Measurements from ENCODE around the gene PRR5L.

DNA sequence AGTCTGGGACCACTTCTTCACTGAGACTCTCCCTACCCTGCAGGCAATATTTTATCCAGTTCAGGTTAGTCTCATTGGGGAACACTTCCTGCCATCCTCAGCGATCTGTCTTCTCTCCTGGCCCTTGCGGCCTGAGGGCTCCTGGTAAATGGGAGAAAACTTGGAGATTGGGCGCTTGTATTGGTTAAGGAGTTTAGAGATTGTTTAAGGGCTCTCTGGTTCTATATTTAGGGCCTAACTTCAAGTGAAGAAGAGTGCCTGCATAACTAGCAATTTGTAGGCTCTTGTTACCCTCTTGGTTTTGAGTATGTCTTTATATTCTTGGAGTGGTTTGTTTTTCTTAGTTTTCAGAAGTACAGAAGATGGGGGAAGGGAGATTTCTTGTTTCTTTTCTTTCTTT, 141.3 kb downstream of the PRR5L start:
- TF ChIP-seq POU2F2 (IDR thresholded peaks at IDR 0.05; ENCODE audit: low read depth, low read length), result no peak
- no peak for TF ChIP-seq TAF1 (IDR thresholded peaks at IDR 0.05; ENCODE audit: low read depth, low read length)
- no peak for TF ChIP-seq POLR2A (IDR thresholded peaks at IDR 0.05; ENCODE audit: low read depth, low read length)

Data from GM12891 (cell line).